SHP77 (cell line): ENCODE results near the gene VTI1A.
A peak's percentile ranks its signal among the peaks of the same experiment; 100 is the strongest.

ENCODE experiments used
- DNase-seq, 2 experiments: peaks; one replicate each; lab custom pipeline; 2025; lab: John Stamatoyannopoulos, UW

The VTI1A gene

GRCh38 chr10:112811741-112812551 lies 364.9 kb downstream of the VTI1A start:
- DNase-seq: no peak

- no peak for DNase-seq
These were observed 365.6 kb downstream of the VTI1A start for GRCh38 chr10:112812586-112812985.

- DNase-seq: no peak
These were observed 367.0 kb downstream of the VTI1A start for GRCh38 chr10:112813866-112814591.

GRCh38 chr10:112815269-112816032 lies 368.4 kb downstream of the VTI1A start:
- no peak for DNase-seq

- no peak for DNase-seq
These were observed 369.0 kb downstream of the VTI1A start for GRCh38 chr10:112816033-112816430.

DNA sequence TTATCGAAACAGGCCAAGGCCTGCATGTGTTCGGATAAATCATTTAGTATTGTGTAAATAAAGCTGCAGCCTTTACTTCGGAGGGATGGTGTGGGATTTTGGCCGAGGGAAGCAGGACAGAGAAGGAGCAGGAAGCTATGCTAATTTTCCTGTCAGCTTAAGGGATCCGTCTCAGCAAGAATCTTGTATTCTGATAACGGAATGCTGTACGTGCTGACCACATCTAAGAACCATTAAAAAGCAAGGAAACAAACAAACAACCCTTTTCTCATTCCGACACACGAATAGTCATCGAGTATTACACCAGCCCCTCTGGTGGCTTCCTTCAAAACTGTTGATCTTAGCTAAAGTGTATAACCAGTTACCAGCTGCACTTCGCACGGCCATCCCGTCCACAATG lies 369.9 kb downstream of the VTI1A start:
- DNase-seq: no peak

- no peak for DNase-seq
These were observed 371.2 kb downstream of the VTI1A start for GRCh38 chr10:112817981-112818777.

- DNase-seq: no peak
These were observed 372.2 kb downstream of the VTI1A start for GRCh38 chr10:112819231-112819630.

- no peak for DNase-seq
These were observed 373.3 kb downstream of the VTI1A start for GRCh38 chr10:112820320-112820719.

DNA sequence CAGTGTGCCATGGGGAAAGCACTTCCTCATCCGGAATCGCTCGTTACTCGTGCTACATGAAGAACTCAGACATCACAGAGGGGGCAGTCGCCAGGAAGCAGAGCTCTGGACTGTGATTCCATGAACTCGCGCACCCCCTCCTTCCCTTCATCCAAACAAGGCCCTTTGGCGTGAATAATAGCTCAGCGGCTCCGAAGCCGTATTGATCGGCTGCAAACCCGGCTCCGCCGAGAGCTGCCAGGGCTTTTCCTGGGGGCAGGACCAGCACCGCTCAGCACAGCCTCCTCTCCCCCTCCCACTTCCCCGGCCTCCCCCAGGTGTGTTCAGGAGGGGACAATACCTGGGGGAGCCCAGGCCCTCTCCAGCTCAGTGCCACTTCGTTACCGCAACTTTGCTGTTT lies 374.0 kb downstream of the VTI1A start:
- DNase-seq: no peak

DNA sequence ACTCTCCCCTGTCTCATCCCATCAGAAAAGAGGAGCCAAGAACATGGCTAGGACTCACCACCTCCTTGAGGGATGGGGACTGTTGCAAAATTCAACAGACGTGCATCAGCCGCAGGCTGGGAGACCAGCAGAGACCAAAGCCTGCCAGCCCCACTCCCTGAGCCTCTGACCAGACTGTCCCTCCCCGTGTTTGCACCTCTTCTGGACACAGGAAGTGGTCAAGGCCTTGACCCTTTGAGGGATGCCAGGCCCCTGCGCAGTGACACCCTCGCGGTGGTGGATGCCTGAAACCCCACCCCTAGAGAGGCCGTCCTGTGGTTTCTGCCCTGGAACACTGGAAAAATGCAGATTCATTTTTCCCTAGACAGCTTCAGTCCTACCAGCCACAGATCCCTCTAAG lies 374.6 kb downstream of the VTI1A start:
- no peak for DNase-seq

GRCh38 chr10:112823007-112823406 lies 376.0 kb downstream of the VTI1A start:
- DNase-seq: no peak

DNA sequence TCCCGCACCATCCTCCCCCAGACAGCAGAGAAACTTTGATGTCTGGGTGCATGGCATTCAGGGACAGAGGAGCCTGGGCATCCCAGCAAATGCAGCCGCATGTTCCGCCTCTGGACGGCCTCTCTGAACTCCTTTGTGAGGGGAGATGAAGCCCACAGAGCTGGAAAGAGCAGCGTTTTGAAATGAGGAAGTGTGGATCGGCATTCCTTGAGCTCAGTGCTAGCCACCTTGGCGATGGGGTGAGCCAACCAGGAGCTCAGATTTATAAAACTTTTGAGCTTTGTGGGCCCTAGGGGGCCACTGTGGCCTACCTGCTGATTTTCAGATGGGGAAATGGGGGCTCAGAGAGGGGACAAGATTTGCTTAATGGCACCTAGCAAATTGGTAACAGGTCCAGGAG lies 376.6 kb downstream of the VTI1A start:
- DNase-seq: no peak

DNA sequence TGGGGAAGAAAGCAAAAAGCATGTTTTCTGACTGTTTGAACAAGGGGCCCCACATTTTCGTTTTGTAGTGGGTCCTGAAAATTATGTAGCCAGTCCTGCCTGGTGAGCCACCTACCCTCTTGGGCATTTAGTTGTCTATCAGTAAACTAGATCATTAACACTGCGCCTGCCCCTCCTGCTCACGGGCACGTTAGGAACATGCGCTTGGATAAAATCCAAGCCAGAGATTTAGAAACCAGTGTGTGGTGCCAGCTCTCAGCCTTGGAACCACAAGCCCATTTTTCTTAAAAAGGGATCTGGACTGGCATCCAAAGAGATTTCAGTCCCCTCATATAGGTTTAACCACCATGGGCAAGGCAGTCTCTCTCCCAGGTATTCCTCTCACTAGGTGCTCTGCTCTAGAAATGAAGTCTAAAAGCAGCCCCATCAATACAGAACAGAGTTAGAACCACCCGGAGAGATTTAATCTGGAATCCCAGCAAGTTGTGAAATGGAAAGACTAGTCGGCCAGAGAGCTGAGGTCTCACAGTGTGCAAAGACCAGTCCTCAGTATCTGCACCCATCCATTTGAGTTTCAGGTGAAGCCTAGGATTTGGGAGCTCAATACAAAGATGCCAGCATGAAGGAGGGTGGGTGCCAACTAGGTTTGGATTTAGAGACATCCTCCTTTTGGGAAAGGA lies 379.1 kb downstream of the VTI1A start:
- DNase-seq: no peak

- no peak for DNase-seq
These were observed 380.1 kb downstream of the VTI1A start for GRCh38 chr10:112827086-112827485.

DNA sequence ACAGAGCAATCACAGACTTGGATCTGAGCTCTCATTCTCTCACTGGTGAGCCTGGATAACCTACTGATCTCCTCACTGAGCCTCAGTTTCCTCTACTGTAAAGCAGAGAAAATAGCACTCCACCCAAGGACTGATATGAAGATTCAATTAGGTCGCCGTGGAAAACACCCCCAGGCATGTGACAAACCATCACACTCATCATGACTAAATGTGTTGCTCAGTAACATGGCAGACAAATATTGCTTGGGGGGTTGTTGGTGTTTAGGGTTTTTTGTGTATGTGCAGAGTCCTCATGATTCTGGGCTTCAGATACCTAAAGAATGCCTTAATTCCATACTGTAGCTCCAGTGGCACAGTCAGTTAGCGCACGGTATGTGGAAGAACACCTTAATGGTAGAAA lies 380.9 kb downstream of the VTI1A start:
- DNase-seq: no peak

DNA sequence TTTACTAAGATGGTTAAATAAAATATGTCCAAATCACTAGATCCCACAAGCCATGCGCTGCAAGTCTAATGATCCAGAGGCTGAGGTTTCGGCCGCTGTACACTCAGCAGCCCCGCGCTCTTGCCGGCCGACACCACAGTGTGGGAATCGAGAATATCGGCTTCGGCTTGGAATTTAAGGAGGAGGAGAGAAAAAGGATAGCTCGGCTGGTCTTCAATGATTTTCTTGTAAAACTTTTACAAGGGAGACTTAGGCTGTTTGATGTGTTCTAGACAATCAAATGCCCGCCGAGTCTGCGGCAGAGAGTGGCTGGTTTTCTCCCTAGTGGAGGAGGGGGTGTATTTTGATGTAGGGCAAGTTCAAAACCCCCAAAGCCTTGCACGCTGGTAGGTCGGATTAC lies 384.8 kb downstream of the VTI1A start:
- DNase-seq: no peak

GRCh38 chr10:112832361-112832878 lies 385.4 kb downstream of the VTI1A start:
- no peak for DNase-seq

DNA sequence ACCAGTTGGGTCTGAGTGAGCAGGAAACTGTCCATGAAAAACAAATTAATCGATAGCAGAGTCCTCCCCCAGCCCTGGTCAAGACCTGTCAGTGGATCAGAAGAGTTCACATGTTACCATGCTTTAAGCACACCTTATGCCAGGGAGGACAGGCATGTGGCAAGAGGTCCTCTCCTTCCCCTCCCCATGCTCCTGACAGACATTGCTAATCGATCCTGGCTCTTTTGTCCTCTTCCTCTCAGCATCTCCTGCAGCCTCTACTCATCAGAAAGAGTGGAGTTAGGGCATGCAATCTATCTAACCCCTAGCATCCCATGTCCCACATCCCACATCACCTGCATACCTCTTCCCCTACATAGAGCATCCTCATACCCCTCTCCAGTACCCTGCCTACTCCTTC lies 385.9 kb downstream of the VTI1A start:
- DNase-seq: no peak

DNA sequence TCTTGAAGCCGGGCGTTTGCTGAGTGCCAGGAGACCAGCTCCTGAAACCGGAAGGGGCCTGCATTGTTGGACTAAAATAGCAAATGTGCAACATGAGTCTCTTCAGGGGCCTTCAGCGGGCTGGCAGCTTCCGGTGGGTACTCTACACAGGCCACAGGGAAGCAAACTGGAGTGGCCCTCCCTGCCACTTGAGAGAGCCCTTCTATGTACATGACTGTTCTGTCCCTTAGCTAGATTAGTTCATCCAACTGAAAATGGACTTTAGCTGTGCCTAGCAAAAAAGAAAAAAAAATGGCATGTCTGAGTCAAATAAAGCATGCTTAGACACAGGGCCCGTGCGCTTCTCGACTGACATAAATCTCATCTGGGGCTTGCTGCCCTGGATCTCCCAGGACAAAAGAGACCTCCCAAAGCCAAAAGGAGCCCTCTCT lies 387.8 kb downstream of the VTI1A start:
- peak in 1 of 2 experiments; percentile 29 for DNase-seq

- no peak for DNase-seq
These were observed 388.3 kb downstream of the VTI1A start for GRCh38 chr10:112835217-112835715.
